A549 (cell line): Measurements from ENCODE around the gene ATP6AP1. TPM values are rescaled to one million over a fixed set of nuclear protein-coding genes. Genes with fewer than 3 reads are reported as not detected.

Experiments used
- ATAC-seq, 2 experiments: fragments of 200-7000 bp in 1 of 2; fragments of >200 bp in 1 of 2; cut with Nextera tagmentation in 1 of 2; cut with Tn5 transposase in 1 of 2; 3 replicates each; pipeline versions ENCODE4 v1.8.0 to v1.9.1; 2018 to 2020; ENCODE audit warnings: mild to moderate bottlenecking in 1 of 2, moderate library complexity in 1 of 2
- CTCF ChIA-PET: fragments of 300-600 bp; sonication (Branson Sonifier 250); formaldehyde crosslinking; extraction: SDS; loops from one replicate; lab custom pipeline; 2021; ENCODE audit warnings: antibody characterized with exemption, inconsistent platforms; lab: Yijun Ruan, JAX
- POLR2A ChIA-PET: fragments of 350-600 bp; formaldehyde crosslinking; extraction: SDS; loops from one replicate; lab custom pipeline; 2021; ENCODE audit warnings: antibody characterized with exemption, inconsistent platforms; lab: Yijun Ruan, JAX
- DNase-seq, 2 experiments: peaks; one replicate each; pipeline versions ENCODE4 v3.0.0 to v3.0.0-alpha.2; 2011 to 2016; ENCODE audit warnings: low read depth in 1 of 2, low spot score in 1 of 2
- FAIRE-seq: peaks from 2 replicates; lab custom pipeline; 2011; peaks lifted over from hg19 to GRCh38; lab: Jason Lieb, UNC
- H3K27ac ChIP-seq, 2 experiments: fragments of >200 bp; sonication (Bioruptor Twin); formaldehyde crosslinking; 3 replicates each; pipeline ENCODE4 v1.5.1; 2016 to 2017
- H3K4me1 ChIP-seq: fragments of >200 bp; sonication (Bioruptor Twin); formaldehyde crosslinking; 3 replicates; pipeline ENCODE4 v1.6.1; 2016
- H3K4me2 ChIP-seq: fragments of >200 bp; sonication (Bioruptor Twin); formaldehyde crosslinking; 3 replicates; pipeline ENCODE4 v1.6.1; 2016
- H3K4me3 ChIP-seq: fragments of >200 bp; sonication (Bioruptor Twin); formaldehyde crosslinking; 3 replicates; pipeline ENCODE4 v1.5.1; 2016
- H3K9me3 ChIP-seq: fragments of >200 bp; sonication (Bioruptor Twin); formaldehyde crosslinking; 3 replicates; pipeline ENCODE4 v1.6.1; 2016
- CHD4 ChIP-seq: fragments of 200-600 bp; sonication (generic); IDR thresholded peaks from 2 replicates; pipeline ENCODE4 v1.6.1; 2016; ENCODE audit warnings: antibody characterized with exemption, mild to moderate bottlenecking, borderline replicate concordance
- EHF ChIP-seq: fragments of 250-450 bp; sonication (Bioruptor Pico); IDR thresholded peaks from 2 replicates; pipeline ENCODE4 v1.5.0; 2020; ENCODE audit warnings: mild to moderate bottlenecking
- FOSB ChIP-seq: fragments of 250-450 bp; sonication (Bioruptor Pico); IDR thresholded peaks from 2 replicates; pipeline ENCODE4 v1.5.0; 2020; ENCODE audit warnings: mild to moderate bottlenecking, moderate library complexity
- HDAC2 ChIP-seq: fragments of 200-600 bp; sonication (generic); IDR thresholded peaks from 2 replicates; pipeline ENCODE4 v1.6.1; 2016
- HOXA7 ChIP-seq: fragments of 250-450 bp; sonication (Bioruptor Pico); IDR thresholded peaks from 2 replicates; pipeline ENCODE4 v1.5.0; 2020; ENCODE audit warnings: mild to moderate bottlenecking, moderate library complexity
- HOXB5 ChIP-seq: fragments of 250-450 bp; sonication (Bioruptor Pico); IDR thresholded peaks from 2 replicates; pipeline ENCODE4 v1.5.0; 2020; ENCODE audit warnings: mild to moderate bottlenecking, moderate library complexity
- JUNB ChIP-seq: fragments of >200 bp; sonication (Bioruptor Twin); formaldehyde crosslinking; IDR thresholded peaks from 2 replicates; pipeline ENCODE4 v1.6.1; 2016
- KDM5A ChIP-seq: fragments of 200-600 bp; sonication (generic); IDR thresholded peaks from 2 replicates; pipeline ENCODE4 v1.6.1; 2016; ENCODE audit warnings: antibody characterized with exemption, mild to moderate bottlenecking
- MAZ ChIP-seq: fragments of 150-350 bp; IDR thresholded peaks from 2 replicates; pipeline ENCODE4 v1.6.1; 2014; ENCODE audit warnings: antibody characterized with exemption, low read depth, low read length, borderline replicate concordance
- MYC ChIP-seq: IDR thresholded peaks from 2 replicates; pipeline ENCODE4 v1.6.1; 2012; ENCODE audit warnings: mild to moderate bottlenecking, inconsistent platforms, low read length, improper control_type of control experiment, borderline replicate concordance
- NPAS2 ChIP-seq: fragments of 250-450 bp; sonication (Bioruptor Pico); IDR thresholded peaks from 2 replicates; pipeline ENCODE4 v1.8.0; 2022; ENCODE audit warnings: mild to moderate bottlenecking, moderate library complexity, borderline replicate concordance
- POLR2A ChIP-seq: IDR thresholded peaks from 2 replicates; pipeline ENCODE4 v1.6.1; 2012; ENCODE audit warnings: mild to moderate bottlenecking, low read length
- RNF2 ChIP-seq: fragments of 200-600 bp; sonication (generic); IDR thresholded peaks from 2 replicates; pipeline ENCODE4 v1.6.1; 2016; ENCODE audit warnings: low read depth, mild to moderate bottlenecking, antibody characterized with exemption, moderate library complexity, borderline replicate concordance
- TFCP2L1 ChIP-seq: fragments of 250-450 bp; sonication (Bioruptor Pico); IDR thresholded peaks from 2 replicates; pipeline ENCODE4 v1.5.0; 2021; ENCODE audit warnings: mild to moderate bottlenecking
- TP53 ChIP-seq: fragments of 250-450 bp; sonication (Bioruptor Pico); IDR thresholded peaks from 2 replicates; pipeline ENCODE4 v1.5.0; 2021; ENCODE audit warnings: mild to moderate bottlenecking, moderate library complexity
- ZFP36 ChIP-seq: fragments of 450-650 bp; IDR thresholded peaks from 2 replicates; pipeline ENCODE4 v1.6.1; 2014; ENCODE audit warnings: borderline replicate concordance; ENCODE audit not compliant: partially characterized antibody
- ZNF302 ChIP-seq: fragments of 250-450 bp; sonication (Bioruptor Pico); IDR thresholded peaks from 2 replicates; pipeline ENCODE4 v1.9.0; 2021; ENCODE audit warnings: inconsistent platforms, mild to moderate bottlenecking, moderate library complexity
- ZSCAN20 ChIP-seq: fragments of 250-450 bp; sonication (Bioruptor Pico); IDR thresholded peaks from 2 replicates; pipeline ENCODE4 v1.8.0; 2022; ENCODE audit warnings: mild to moderate bottlenecking, moderate library complexity
- WGBS: methylation state at CpG from one replicate; pipeline ENCODE4 v1.1.6; 2017; ENCODE audit errors: missing lambda C conversion rate; 5-methylcytosine and 5-hydroxymethylcytosine counted together
- polyA plus RNA-seq, 4 experiments: library from polyadenylated mRNA; depleted of rRNA in 3 of 4; stranded (reverse); fragments of >200 nt; fragmentation: RNase III in 1 of 4; extraction: RNeasy Plus Mini Kit Qiagen cat#74134 plus additional on column Dnase treatment in 1 of 4; gene quantifications; 2 replicates in 3 of 4; 3 replicates in 1 of 4; pipeline ENCODE4 v1.2.3, GENCODE V29; 2011 to 2017
- TF ChIP-seq, protein P1 (sequence below): fragments of 200-600 bp; sonication (generic); IDR thresholded peaks from 2 replicates; pipeline ENCODE4 v1.6.1; 2016; ENCODE audit warnings: antibody characterized with exemption, mild to moderate bottlenecking, moderate library complexity
- TF ChIP-seq, protein P2 (sequence below): fragments of >200 bp; sonication (Bioruptor Twin); formaldehyde crosslinking; IDR thresholded peaks from 3 replicates; pipeline ENCODE4 v1.5.1; 2016
- TF ChIP-seq, protein P3 (sequence below): fragments of 150-350 bp; IDR thresholded peaks from 2 replicates; pipeline ENCODE4 v1.6.1; 2014; ENCODE audit warnings: low read depth, mild to moderate bottlenecking, low read length

Gene ATP6AP1
- polyA plus RNA-seq, 2 of the 4 experiments (the other 2 are of a cell fraction), result 62.6 to 81.7 TPM

DNA sequence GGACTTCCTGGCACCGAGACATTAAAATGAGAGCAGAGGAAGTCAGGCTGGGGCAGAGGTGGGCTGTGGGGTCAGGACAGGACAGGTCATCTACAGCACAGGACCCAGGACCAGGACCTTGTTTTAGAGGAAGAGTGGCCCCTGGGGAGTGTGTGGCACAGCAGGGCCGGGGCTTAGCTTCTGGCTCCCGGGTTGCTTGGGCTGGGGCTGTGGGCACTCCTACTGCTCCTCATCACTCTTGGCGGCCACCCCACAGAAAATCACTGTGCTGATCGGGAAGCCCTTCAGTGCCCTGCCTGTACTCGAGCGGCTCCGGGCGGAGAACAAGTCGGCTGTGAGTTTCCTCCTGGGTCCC, 8.1 kb upstream of the ATP6AP1 start:
- FAIRE-seq (no peak), ATAC-seq (no peak), DNase-seq (no peak)
- 92% methylated on average over 2 of the region's 10 CpGs for WGBS
- POLR2A ChIA-PET, result no interaction called here
- Histone ChIP-seq H3K4me2 (no peak overlapping the region), H3K4me1 (no peaks in the 10 kb centered on the region), H3K4me3 (no peak overlapping the region), H3K9me3 (no peaks in the 10 kb centered on the region), H3K27ac (no peak overlapping the region)
- TF ChIP-seq MAZ (no peak), ZFP36 (no peak), NPAS2 (CRISPR knock-in tag) (no peak), CHD4 (no peak), TP53 (no peak), FOSB (no peak), HOXB5 (CRISPR knock-in tag) (no peak), EHF (CRISPR knock-in tag) (no peak), MYC (no peak), TFCP2L1 (no peak), ZNF302 (CRISPR knock-in tag) (no peak), POLR2A (no peak), HDAC2 (no peak), JUNB (no peak)
- TF ChIP-seq, protein P1, sequence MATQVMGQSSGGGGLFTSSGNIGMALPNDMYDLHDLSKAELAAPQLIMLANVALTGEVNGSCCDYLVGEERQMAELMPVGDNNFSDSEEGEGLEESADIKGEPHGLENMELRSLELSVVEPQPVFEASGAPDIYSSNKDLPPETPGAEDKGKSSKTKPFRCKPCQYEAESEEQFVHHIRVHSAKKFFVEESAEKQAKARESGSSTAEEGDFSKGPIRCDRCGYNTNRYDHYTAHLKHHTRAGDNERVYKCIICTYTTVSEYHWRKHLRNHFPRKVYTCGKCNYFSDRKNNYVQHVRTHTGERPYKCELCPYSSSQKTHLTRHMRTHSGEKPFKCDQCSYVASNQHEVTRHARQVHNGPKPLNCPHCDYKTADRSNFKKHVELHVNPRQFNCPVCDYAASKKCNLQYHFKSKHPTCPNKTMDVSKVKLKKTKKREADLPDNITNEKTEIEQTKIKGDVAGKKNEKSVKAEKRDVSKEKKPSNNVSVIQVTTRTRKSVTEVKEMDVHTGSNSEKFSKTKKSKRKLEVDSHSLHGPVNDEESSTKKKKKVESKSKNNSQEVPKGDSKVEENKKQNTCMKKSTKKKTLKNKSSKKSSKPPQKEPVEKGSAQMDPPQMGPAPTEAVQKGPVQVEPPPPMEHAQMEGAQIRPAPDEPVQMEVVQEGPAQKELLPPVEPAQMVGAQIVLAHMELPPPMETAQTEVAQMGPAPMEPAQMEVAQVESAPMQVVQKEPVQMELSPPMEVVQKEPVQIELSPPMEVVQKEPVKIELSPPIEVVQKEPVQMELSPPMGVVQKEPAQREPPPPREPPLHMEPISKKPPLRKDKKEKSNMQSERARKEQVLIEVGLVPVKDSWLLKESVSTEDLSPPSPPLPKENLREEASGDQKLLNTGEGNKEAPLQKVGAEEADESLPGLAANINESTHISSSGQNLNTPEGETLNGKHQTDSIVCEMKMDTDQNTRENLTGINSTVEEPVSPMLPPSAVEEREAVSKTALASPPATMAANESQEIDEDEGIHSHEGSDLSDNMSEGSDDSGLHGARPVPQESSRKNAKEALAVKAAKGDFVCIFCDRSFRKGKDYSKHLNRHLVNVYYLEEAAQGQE, result no peak
- TF ChIP-seq, protein P2, sequence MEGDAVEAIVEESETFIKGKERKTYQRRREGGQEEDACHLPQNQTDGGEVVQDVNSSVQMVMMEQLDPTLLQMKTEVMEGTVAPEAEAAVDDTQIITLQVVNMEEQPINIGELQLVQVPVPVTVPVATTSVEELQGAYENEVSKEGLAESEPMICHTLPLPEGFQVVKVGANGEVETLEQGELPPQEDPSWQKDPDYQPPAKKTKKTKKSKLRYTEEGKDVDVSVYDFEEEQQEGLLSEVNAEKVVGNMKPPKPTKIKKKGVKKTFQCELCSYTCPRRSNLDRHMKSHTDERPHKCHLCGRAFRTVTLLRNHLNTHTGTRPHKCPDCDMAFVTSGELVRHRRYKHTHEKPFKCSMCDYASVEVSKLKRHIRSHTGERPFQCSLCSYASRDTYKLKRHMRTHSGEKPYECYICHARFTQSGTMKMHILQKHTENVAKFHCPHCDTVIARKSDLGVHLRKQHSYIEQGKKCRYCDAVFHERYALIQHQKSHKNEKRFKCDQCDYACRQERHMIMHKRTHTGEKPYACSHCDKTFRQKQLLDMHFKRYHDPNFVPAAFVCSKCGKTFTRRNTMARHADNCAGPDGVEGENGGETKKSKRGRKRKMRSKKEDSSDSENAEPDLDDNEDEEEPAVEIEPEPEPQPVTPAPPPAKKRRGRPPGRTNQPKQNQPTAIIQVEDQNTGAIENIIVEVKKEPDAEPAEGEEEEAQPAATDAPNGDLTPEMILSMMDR, result no peak
- TF ChIP-seq, protein P3, sequence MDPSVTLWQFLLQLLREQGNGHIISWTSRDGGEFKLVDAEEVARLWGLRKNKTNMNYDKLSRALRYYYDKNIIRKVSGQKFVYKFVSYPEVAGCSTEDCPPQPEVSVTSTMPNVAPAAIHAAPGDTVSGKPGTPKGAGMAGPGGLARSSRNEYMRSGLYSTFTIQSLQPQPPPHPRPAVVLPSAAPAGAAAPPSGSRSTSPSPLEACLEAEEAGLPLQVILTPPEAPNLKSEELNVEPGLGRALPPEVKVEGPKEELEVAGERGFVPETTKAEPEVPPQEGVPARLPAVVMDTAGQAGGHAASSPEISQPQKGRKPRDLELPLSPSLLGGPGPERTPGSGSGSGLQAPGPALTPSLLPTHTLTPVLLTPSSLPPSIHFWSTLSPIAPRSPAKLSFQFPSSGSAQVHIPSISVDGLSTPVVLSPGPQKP, result no peak
- CTCF ChIA-PET, result interaction anchor here (1.3 to 1.4 kb wide), 2 partner anchors 34 to 114 kb away, joined by 3 read pairs; no protein-coding TSS in a partner anchor

DNA sequence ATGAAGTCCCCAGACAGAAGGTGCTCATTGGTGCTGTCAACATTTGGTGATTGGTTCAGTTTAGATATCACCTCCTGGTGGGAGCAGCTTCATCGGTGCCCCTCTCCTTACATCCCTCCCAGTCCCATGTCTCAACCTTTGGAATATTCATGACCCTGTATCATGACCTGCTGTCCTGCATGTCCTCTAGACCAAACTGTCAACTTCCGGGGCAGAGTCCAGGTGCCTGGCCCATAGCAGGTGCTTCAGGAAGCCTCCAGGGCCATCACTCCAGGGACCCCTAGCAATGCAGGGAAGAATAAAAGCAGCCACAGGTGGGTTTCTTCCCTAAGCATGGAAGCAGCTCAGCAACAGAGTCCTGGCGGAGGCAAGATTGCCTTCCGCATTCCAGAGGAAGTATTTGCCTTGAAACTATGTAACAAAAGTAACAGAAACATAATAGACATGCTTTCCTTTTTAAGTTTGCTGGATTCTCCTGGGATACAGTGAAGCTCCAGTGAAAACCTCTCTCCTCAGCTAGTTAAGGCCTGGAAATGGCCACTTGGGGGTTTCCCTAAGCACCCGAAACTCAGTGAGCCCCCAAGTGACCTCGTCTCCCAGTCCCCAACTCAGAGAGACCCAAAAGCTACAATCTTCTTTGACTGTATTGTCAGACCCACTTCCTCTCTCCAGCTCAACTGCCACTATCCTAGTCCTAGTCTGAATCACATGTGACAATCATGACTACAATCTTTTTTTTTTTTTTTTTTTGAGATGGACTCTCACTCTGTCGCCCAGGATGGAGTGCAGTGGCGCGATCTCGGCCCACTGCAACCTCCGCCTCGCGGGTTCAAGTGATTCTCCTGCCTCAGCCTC, 1.3 kb upstream of the ATP6AP1 start:
- ATAC-seq (no peak), DNase-seq (no peak), FAIRE-seq (no peak)
- ChIA-PET POLR2A (interaction anchor here (1.5 kb wide), 1 partner anchor 29 kb away, joined by 7 read pairs; the partner anchor contains the start of gene RPL10), CTCF (interaction anchor here (0.6 to 1.6 kb wide), 5 partner anchors 11 to 104 kb away, joined by 3 to 5 read pairs (median 3); partner anchors contain the start of gene DNASE1L1)
- Histone ChIP-seq H3K27ac (no peak overlapping the region; a peak in 1 of 6 replicates), H3K4me2 (peak overlapping the region; percentile 73), H3K4me3 (no peak overlapping the region; the same call in 2 of the 3 replicates), H3K9me3 (no peaks in the 10 kb centered on the region), H3K4me1 (peaks cover 11% of the 10 kb centered on the region; the same call in 2 of the 3 replicates)
- no peak for TF ChIP-seq TFCP2L1
- no peak for TF ChIP-seq KDM5A
- no peak for TF ChIP-seq CHD4
- TF ChIP-seq HOXA7 (CRISPR knock-in tag), result no peak
- no peak for TF ChIP-seq RNF2
- no peak for TF ChIP-seq ZSCAN20 (CRISPR knock-in tag)
- WGBS, result 89% methylated on average over 12 of the region's 13 CpGs
